GM23338 (cell line): Measurements from ENCODE around the gene CHSY1.

Source experiments
- CREB1 ChIP-seq: fragments of 250-450 bp; sonication (Bioruptor Pico); IDR thresholded peaks from 2 replicates; pipeline ENCODE4 v1.5.0; 2020; ENCODE audit warnings: low read depth, mild to moderate bottlenecking, moderate library complexity
- CTCF ChIP-seq, 2 experiments: fragments of 200-600 bp in 1 of 2; sonication (generic) in 1 of 2; conservative IDR thresholded peaks; 2 replicates each; pipeline versions ENCODE4 v1.5.1 to v1.6.1; 2016 to 2017; ENCODE audit warnings: antibody characterized with exemption in 2 of 2, low read depth in 2 of 2, mild to moderate bottlenecking in 2 of 2, moderate library complexity in 1 of 2
- ETS1 ChIP-seq: IDR thresholded peaks from 2 replicates; pipeline ENCODE4 v1.6.1; 2016; ENCODE audit warnings: antibody characterized with exemption
- EZH2 ChIP-seq: fragments of 200-600 bp; sonication (generic); IDR thresholded peaks from one replicate; pipeline ENCODE4 v1.8.0; 2017; ENCODE audit warnings: antibody characterized with exemption, mild to moderate bottlenecking, low read depth; ENCODE audit not compliant: unreplicated experiment
- EZH2phosphoT487 ChIP-seq: fragments of 200-600 bp; sonication (generic); IDR thresholded peaks from one replicate; pipeline ENCODE4 v1.8.1; 2018; ENCODE audit warnings: antibody characterized with exemption; ENCODE audit not compliant: unreplicated experiment
- JUNB ChIP-seq: IDR thresholded peaks from one replicate; pipeline ENCODE4 v1.6.1; 2016; ENCODE audit warnings: antibody characterized with exemption; ENCODE audit not compliant: unreplicated experiment
- POLR2AphosphoS5 ChIP-seq: IDR thresholded peaks from 2 replicates; pipeline ENCODE4 v1.6.1; 2016; ENCODE audit warnings: antibody characterized with exemption, low read depth
- REST ChIP-seq: IDR thresholded peaks from one replicate; pipeline ENCODE4 v1.6.1; 2018; ENCODE audit warnings: antibody characterized with exemption; ENCODE audit not compliant: unreplicated experiment

GRCh38 chr15:101255615-101256241, 3.9 kb upstream of the CHSY1 start:
- TF ChIP-seq CTCF (conservative IDR thresholded peaks at IDR 0.05; ENCODE audit: low read depth in 2 of 2) (no peak), CREB1 (CRISPR knock-in tag) (no peak), EZH2 (no peak), JUNB (no peak), POLR2AphosphoS5 (no peak), REST (no peak), EZH2phosphoT487 (no peak), ETS1 (no peak)
